ENCODE results near the gene SPRYD4. TPM values are rescaled to one million over a fixed set of nuclear protein-coding genes. Genes with fewer than 3 reads are reported as not detected.

The SPRYD4 gene
- total and polyA plus RNA-seq, 2 of the 4 experiments (the other 2 are of a cell fraction), result 1.7 to 1.8 TPM

DNA sequence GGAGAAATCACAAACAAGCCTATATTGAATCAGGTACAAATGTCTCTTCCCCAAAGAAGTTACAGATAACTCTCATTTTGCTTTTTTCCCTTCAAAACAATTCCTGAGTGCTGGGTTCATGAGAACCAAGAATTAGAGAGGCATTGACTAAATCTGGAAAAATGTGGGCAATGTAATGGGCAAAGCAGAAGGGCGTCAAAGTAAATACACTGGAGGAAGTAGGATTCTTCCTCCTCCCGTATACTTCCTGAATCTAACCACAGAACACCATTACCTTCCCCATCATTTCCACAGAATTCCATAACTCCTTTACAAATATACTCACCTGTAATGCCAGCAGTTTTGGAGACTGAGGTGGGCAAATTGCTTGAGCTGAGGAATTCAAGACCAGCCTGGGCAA is 50.2 kb downstream of the SPRYD4 start:
- BruUV-seq (replicated peaks), result no TSS peak
- Histone ChIP-seq H2BK15ac (ENCODE audit: low read depth, low read length) (peak overlapping the region; percentile 99; the same call in 2 of the 3 replicates), H2BK5ac (ENCODE audit: low read depth, low read length, poor library complexity, severe bottlenecking) (peak overlapping the region; percentile 70), H3K4ac (ENCODE audit: low read depth, low read length) (peak overlapping the region; percentile 87), H4K5ac (ENCODE audit: low read depth, low read length) (peak overlapping the region; percentile 32; the same call in 1 of the 2 replicates), H4K20me1 (ENCODE audit: insufficient read depth, low read length) (no peaks in the 10 kb centered on the region), H3K56ac (ENCODE audit: extremely low read depth, insufficient read depth, low read length) (peak overlapping the region; percentile 66; the same call in 1 of the 2 replicates), H3K23ac (ENCODE audit: low read depth, low read length) (peak overlapping the region; percentile 76; the same call in 1 of the 2 replicates), H2AK9ac (replicated peaks; ENCODE audit: low read depth, low read length, poor library complexity) (no peak overlapping the region), H3K4me2 (ENCODE audit: low read depth, low read length) (peak overlapping the region; percentile 1; the same call in 1 of the 2 replicates), H3K14ac (replicated peaks; ENCODE audit: low read depth, low read length) (peak overlapping the region; percentile 85), H2BK120ac (ENCODE audit: low read depth, low read length) (peak overlapping the region; percentile 90), H3K4me1 (ENCODE audit: control insufficient read depth, insufficient read depth, low read length) (peaks cover 6% of the 10 kb centered on the region), H3K9me3 (ENCODE audit: control insufficient read depth, insufficient read depth, low read length) (no peaks in the 10 kb centered on the region), H2AFZ (replicated peaks; ENCODE audit: low read length, poor library complexity) (no peak overlapping the region), H3K27ac (ENCODE audit: insufficient read depth, low read length) (peak overlapping the region; percentile 72), H3K18ac (ENCODE audit: low read depth, low read length) (peak overlapping the region; percentile 74; the same call in 1 of the 2 replicates), H3K27me3 (ENCODE audit: control insufficient read depth, insufficient read depth, low read length) (no peaks in the 10 kb centered on the region), H3K9me1 (ENCODE audit: insufficient read depth, low read length) (peaks cover 6% of the 10 kb centered on the region), H4K91ac (ENCODE audit: insufficient read depth, low read depth, low read length) (peak overlapping the region; percentile 93), H2AK5ac (ENCODE audit: low read depth, low read length) (peak overlapping the region; percentile 98), H2BK20ac (ENCODE audit: low read depth, low read length) (peak overlapping the region; percentile 94), H3K9ac (ENCODE audit: low read depth, low read length) (no peak overlapping the region), H3K79me1 (ENCODE audit: low read depth in 1 of 2, low read length in 2 of 2) (peaks cover 0 to 21% of the 10 kb centered on the region in 2 experiments; a peak in 2 of 4 replicates), H3K4me3 (ENCODE audit: insufficient read depth, low read depth, low read length) (no peak overlapping the region), H3K36me3 (ENCODE audit: control insufficient read depth, insufficient read depth, low read length) (no peaks in the 10 kb centered on the region), H4K8ac (ENCODE audit: low read depth in 2 of 2, low read length in 2 of 2) (peak overlapping the region; percentile 63 to 86; a peak in 3 of 4 replicates)
- ATAC-seq (ENCODE audit: low read depth) (peak; percentile 38), DNase-seq (peak; percentile 66)
- TF ChIP-seq SMC3 (IDR thresholded peaks at IDR 0.05; ENCODE audit: low read depth, low read length) (no peak), POLR2A (IDR thresholded peaks at IDR 0.05; ENCODE audit: low read depth, low read length) (no peak), RFX5 (IDR thresholded peaks at IDR 0.05; ENCODE audit: low read depth, low read length) (no peak)
- TF ChIP-seq, protein P1, sequence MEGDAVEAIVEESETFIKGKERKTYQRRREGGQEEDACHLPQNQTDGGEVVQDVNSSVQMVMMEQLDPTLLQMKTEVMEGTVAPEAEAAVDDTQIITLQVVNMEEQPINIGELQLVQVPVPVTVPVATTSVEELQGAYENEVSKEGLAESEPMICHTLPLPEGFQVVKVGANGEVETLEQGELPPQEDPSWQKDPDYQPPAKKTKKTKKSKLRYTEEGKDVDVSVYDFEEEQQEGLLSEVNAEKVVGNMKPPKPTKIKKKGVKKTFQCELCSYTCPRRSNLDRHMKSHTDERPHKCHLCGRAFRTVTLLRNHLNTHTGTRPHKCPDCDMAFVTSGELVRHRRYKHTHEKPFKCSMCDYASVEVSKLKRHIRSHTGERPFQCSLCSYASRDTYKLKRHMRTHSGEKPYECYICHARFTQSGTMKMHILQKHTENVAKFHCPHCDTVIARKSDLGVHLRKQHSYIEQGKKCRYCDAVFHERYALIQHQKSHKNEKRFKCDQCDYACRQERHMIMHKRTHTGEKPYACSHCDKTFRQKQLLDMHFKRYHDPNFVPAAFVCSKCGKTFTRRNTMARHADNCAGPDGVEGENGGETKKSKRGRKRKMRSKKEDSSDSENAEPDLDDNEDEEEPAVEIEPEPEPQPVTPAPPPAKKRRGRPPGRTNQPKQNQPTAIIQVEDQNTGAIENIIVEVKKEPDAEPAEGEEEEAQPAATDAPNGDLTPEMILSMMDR (conservative IDR thresholded peaks at IDR 0.05; ENCODE audit: low read depth, low read length), result no peak
- CTCF ChIA-PET, result interaction anchor here (0.6 kb wide), 1 partner anchor 68 kb away, joined by 3 read pairs; no protein-coding TSS in a partner anchor
- WGBS, 2 experiments (ENCODE audit: extremely low coverage in 2 of 2, insufficient read length in 1 of 2), result no CpG with 5 or more reads among the region's 2 CpGs
- dilution Hi-C loops (cut with HindIII; ENCODE audit: low sequenced_read_pairs, unreplicated experiment) (no loop called here), intact Hi-C loops (cut with micrococcal nuclease) (no loop called here), in situ Hi-C loops (cut with MboI; ENCODE audit: low sequenced_read_pairs) (loop anchor here (25.0 kb wide), 1 partner anchor 469 kb away; a partner anchor contains a TSS)
- POLR2A ChIA-PET (ENCODE audit: unreplicated experiment), result no interaction called here
